HG03066 (cell line): ENCODE results near the gene IGFBP6.

Experiments
- ATAC-seq: cut with Tn5 transposase; IDR thresholded peaks from one replicate; pipeline ENCODE4 v1.9.1; 2021; ENCODE audit warnings: low read depth; ENCODE audit not compliant: unreplicated experiment

The IGFBP6 gene

GRCh38 chr12:53069621-53070410, 27.7 kb upstream of the IGFBP6 start:
- ATAC-seq: no peak

DNA sequence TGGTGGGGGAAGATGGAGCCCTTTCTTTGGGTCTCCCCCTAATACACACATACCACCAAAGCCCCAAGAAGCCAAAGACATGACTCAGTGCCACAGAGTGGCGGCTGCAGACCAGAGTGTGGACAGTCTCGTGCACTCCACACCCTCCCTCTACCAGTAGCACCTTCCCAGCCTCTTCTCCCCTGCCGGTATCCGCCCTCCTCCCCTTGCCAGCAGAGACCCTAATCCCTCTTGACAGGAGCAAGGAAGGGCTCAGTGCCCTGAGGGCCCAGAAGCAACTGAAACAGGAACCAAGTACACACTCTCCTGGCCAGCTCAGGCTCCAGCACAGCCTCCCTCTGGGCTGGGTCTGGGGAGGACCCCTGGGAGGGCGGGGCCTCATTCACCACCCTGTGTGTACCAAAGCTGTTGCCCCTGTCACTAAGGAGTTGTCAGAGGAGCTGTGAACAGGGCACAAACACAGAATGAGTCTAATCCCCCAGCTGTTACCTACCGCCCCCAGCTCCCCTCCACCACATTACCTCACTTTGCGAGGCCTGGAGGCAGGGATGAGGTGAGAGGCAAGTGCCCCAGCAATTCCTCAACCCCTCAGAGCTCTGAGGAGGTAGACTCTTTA, 26.5 kb upstream of the IGFBP6 start:
- no peak for ATAC-seq

GRCh38 chr12:53071591-53072551, 25.6 kb upstream of the IGFBP6 start:
- no peak for ATAC-seq

DNA sequence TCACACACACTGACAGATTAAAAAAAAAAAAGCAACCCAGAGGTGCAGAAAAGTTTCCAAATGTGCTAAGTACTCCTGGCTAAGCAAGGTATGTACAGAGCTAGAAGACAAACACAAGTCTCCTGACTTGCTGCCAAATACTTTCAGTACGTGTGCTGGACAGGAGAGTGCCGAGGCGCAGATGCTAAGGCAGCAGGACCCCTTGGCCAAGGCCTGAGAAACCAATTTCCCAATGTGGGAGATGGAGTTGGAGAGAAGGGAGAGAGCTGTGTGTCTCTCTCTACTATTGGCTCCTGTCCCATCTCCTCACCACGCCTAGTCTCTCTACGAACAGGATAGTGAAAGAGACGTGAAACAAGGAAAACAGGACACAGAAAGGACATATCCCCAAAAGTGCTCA, 23.6 kb upstream of the IGFBP6 start:
- ATAC-seq: no peak

DNA sequence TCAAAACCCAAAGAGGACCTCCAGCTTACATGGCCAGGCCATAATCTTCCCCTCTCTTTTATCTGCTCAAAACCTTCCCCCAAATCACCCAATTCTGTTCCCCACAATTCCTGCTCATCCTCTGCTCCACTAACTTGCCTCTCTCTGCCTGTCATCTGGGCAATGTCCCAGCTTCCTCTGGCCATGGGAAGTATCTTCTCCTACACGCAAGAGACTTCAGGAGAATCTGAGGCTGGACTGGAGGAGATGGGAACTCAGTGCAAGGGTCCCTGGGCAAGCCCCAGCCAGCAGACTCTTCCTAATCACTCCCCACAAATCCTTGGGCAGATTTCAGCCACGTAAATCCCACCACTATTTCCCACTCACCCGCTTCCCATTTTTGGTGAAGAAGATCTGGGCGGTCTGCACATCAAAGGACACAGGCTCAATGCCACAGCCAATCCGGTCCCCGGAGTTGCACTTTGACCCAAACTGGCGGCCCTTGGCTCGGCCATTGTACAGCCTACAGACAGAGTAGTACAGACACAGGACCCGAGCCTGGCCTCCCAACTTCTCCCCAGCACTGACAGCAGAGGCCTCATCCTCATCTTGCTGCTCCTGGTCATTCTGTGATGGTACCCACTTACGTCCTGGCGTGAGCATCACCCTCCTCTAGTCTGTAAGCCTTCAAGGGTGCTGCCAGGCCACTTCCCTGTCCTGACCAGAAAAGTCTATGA, 23.0 kb upstream of the IGFBP6 start:
- no peak for ATAC-seq

- ATAC-seq: no peak
These were observed 22.5 kb upstream of the IGFBP6 start for GRCh38 chr12:53074999-53075370.

GRCh38 chr12:53076461-53076860, 21.0 kb upstream of the IGFBP6 start:
- ATAC-seq: no peak

DNA sequence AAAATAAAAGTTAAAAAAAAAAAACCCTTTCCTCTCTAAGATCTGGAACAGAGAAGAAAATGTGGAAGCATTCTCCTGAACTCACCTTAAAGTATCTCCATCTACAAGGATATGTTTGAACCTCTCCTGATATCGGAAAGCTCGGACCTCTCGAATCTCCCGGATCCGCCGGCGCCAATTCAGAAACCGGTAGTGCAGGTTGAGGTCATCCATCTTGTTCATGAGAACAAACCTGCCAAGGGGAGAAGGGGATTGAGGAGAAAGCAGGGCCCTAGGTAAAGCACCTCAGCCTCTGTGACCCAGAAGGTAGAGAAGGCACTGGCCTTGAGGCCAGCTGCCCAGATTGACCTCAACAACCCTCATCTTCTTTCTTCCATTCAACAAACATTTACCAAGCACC, 20.4 kb upstream of the IGFBP6 start:
- ATAC-seq: no peak

DNA sequence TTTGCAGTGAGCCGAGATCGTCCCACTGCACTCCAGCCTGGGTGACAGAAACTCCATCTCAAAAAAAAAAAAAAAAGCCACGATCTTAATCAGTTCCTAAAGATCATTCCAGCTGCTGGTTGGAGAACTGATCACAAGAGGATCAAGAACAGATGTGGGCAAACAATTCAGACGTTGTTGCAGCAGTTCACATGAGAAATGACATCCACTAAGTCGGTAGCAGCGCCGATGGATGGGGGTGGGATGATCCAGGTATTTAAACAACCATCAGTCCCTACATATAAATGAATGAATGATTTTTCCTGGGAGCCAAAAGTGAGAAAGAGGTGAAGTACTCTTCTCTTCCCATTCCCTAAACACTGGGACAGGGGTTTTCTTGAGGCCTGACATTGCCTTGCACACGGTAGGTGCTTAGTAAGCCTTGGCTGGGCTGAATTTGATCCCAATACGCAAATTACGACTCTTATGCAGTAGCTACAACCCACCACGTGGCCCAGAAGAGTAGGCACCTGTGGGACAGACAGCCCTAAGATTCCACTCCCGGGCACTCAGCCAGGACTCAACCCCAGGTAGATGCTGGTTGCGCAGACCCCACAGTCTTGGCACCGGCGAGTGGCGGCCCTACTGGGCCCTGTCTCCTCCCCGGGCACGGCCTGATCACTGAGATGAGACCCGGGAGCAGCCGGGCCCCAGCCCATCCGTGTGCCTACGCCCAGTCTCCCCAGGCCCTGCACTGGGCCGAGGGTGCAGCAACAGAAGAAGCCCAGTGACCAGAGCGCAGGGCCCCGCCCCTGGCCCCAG, 18.8 kb upstream of the IGFBP6 start:
- ATAC-seq: peak; percentile 10

- peak; percentile 96 for ATAC-seq
These were observed 18.0 kb upstream of the IGFBP6 start, which contains the start of gene SPRYD3 for GRCh38 chr12:53079226-53080117. SPRYD3 (minus strand) TSS chr12:53079390; CDS start chr12:53079333, 57 bp downstream.

- ATAC-seq: no peak
These were observed 14.8 kb upstream of the IGFBP6 start for GRCh38 chr12:53082637-53083175.

GRCh38 chr12:53086361-53086760, 11.1 kb upstream of the IGFBP6 start:
- no peak for ATAC-seq

DNA sequence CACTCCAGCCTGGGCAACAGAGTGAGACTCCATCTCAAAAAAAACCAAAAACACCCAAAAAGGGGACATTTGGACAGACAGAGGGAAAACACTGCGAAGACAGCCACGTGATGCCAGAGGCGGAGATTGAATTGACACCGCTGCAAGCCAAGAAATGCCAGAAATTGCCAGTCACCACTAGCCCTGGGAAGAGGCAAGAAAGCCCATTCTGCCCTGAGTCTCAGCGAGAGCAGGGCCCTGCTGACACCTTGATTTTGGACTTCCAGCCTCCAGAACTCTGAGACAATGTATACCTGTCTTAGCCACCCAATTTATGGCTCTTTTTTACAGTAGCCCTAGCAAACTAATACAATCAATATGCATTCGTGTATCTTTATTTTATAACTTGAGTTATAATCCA, 7.4 kb upstream of the IGFBP6 start:
- no peak for ATAC-seq

GRCh38 chr12:53090554-53090953, 6.9 kb upstream of the IGFBP6 start:
- ATAC-seq: no peak

DNA sequence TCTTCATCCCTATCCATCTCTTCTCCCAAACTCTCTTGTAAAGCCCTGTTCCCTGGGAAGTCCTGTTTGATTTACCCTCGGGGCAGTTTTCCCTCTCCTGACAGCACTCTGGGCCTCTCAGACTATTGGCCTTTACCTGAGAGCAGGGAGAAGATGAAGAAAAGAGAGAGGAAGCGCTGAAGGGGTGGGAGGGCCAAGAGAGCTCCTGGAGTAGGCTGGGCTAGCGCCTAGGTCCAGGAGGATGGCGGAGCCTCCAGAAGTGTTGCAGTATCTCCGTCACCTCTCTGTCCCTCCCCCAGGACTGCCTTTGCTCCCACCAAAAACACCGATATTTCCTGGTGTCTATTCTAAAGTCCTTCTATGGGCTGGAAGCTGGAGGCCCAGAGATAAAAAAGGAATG, 5.7 kb upstream of the IGFBP6 start:
- ATAC-seq: no peak

- ATAC-seq: no peak
These were observed 3.6 kb upstream of the IGFBP6 start for GRCh38 chr12:53093777-53094393.

DNA sequence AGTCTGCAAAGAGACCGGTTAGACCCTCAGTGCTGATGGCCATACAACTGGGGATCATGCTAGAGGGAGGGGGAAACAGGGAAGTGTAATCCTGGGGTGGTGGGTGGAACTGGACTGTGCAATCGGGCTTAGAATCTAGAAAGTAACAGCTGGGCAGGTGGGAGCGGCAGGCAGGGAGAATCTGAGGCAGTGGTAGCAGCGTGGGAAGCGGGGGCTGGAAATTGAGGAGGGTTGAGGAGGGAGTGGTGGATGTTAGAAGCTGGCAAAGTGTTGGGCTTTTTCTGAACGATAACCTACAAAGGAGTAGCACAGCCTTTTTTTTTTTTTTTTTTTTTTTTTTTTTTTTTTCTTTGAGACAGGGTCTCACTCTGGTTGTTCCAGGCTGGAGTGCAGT, 3.1 kb upstream of the IGFBP6 start:
- no peak for ATAC-seq
